Testis (tissue), 3 donors: Measurements from ENCODE around the gene CALML5. TPM values are rescaled to one million over a fixed set of nuclear protein-coding genes. Genes with fewer than 3 reads are reported as not detected.

Experiments used
- DNase-seq: peaks from one replicate; pipeline ENCODE4 v3.0.0-alpha.2; 2019
- H3K27ac ChIP-seq, 2 donors: fragments of 200-600 bp; sonication (generic); one replicate each; pipeline ENCODE4 v1.5.1; 2019
- H3K27me3 ChIP-seq: fragments of 200-600 bp; sonication (generic); one replicate; pipeline ENCODE4 v1.5.1; 2019
- H3K36me3 ChIP-seq: fragments of 200-600 bp; sonication (generic); one replicate; pipeline ENCODE4 v1.5.1; 2017; ENCODE audit warnings: low read depth; ENCODE audit errors: missing control alignments
- H3K4me1 ChIP-seq: fragments of 200-600 bp; sonication (generic); one replicate; pipeline ENCODE4 v1.5.1; 2019
- H3K4me3 ChIP-seq, 2 donors: fragments of 200-600 bp; sonication (generic); one replicate each; pipeline ENCODE4 v1.5.1; 2017 to 2019
- H3K9me3 ChIP-seq: fragments of 200-600 bp; sonication (generic); one replicate; pipeline ENCODE4 v1.5.1; 2017
- POLR2A ChIP-seq: fragments of 450-650 bp; IDR thresholded peaks from one replicate; pipeline ENCODE4 v1.6.1; 2017; ENCODE audit warnings: antibody characterized with exemption, mild to moderate bottlenecking, moderate library complexity
- WGBS, 2 donors: methylation state at CpG; one replicate each; pipeline ENCODE4 v1.1.5; 2018; 5-methylcytosine and 5-hydroxymethylcytosine counted together
- intact Hi-C: fragments of 100-400 bp; cut with DNase I; formaldehyde crosslinking; loops from one replicate; pipeline ENCODE4 v1.15.1; 2023; ENCODE audit warnings: low total_unique reads
- polyA plus RNA-seq: library from polyadenylated mRNA; stranded (reverse); fragments of 350-450 nt; fragmentation: Illumina TruSeq; extraction: RNeasy Lipid Tissue Mini Kit (QIAGEN cat#74804); gene quantifications from one replicate; pipeline ENCODE4 v1.2.3, GENCODE V29; 2014; ENCODE audit warnings: low read depth, low replicate concordance; ENCODE audit not compliant: insufficient read depth
- total RNA-seq, 2 donors: library from RNA; depleted of rRNA; stranded (reverse); fragments of >200 nt; gene quantifications; one replicate each; pipeline ENCODE4 v1.2.3, GENCODE V29; 2016
- TF ChIP-seq, protein P1 (sequence below), 3 experiments: fragments of 450-650 bp in 2 of 3; fragments of 200-600 bp in 1 of 3; sonication (generic) in 1 of 3; IDR thresholded peaks; one replicate each; pipeline ENCODE4 v1.5.1; 2016 to 2019; ENCODE audit warnings: antibody characterized with exemption in 3 of 3, mild to moderate bottlenecking in 2 of 3, moderate library complexity in 1 of 3

Gene CALML5
- total and polyA plus RNA-seq, 3 donors from 2014 or later: 0.50 TPM; not detected in 2

DNA sequence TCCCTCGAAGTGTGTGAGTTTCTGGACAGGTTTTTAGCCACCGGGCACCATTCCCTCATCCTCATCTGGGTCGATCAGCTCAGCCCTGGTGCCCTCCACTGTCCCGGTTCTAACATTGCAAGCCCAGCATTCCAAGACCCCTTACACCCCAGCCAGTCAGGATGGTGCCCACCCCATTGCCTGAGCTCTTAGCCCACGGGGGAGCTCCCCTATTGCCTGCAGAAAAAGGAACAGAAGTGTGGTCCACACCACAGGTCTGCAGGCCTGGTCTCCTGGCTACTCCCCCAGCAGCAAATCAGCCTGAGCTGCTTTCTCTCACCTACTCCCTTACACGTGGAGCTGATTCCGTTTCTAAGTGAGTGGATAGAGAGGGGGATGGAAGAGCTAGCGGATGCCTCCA, 4.8 kb downstream of the CALML5 start:
- no peak overlapping the region for H3K27ac ChIP-seq
- 90 to 91% methylated on average over 6 to 8 of the region's 8 CpGs for WGBS, 2 donors
- H3K4me1 ChIP-seq: no peaks in the 10 kb centered on the region
- no peak overlapping the region for H3K4me3 ChIP-seq
- H3K27me3 ChIP-seq: no peaks in the 10 kb centered on the region
- intact Hi-C loops: no loop called here
- TF ChIP-seq, protein P1, sequence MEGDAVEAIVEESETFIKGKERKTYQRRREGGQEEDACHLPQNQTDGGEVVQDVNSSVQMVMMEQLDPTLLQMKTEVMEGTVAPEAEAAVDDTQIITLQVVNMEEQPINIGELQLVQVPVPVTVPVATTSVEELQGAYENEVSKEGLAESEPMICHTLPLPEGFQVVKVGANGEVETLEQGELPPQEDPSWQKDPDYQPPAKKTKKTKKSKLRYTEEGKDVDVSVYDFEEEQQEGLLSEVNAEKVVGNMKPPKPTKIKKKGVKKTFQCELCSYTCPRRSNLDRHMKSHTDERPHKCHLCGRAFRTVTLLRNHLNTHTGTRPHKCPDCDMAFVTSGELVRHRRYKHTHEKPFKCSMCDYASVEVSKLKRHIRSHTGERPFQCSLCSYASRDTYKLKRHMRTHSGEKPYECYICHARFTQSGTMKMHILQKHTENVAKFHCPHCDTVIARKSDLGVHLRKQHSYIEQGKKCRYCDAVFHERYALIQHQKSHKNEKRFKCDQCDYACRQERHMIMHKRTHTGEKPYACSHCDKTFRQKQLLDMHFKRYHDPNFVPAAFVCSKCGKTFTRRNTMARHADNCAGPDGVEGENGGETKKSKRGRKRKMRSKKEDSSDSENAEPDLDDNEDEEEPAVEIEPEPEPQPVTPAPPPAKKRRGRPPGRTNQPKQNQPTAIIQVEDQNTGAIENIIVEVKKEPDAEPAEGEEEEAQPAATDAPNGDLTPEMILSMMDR (IDR thresholded peaks at IDR 0.05): no peak
- TF ChIP-seq POLR2A: no peak
- no peaks in the 10 kb centered on the region for H3K36me3 ChIP-seq
- DNase-seq: no peak
- H3K9me3 ChIP-seq: no peaks in the 10 kb centered on the region

DNA sequence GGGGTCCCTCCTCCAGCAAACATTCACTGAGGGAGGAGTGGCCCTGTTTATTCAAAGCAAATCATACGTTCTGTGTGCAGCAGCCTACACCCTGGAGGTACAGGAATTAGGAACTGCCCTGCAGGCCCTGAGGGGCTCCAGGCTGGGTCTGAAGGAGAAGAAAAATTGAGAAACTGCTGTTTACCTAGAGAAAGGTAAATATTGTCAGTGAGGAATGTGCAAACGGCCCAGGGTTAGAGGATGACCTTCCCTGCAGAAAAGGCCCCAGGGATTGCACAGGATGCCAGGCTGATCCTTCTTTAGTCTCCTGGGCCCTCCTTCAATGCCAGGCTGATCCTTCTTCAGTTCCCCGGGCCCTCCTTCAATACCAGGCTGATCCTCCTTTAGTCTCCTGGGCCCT, 5.7 kb downstream of the CALML5 start:
- H3K36me3 ChIP-seq: no peaks in the 10 kb centered on the region
- intact Hi-C loops: no loop called here
- no peaks in the 10 kb centered on the region for H3K4me1 ChIP-seq
- no peak overlapping the region for H3K4me3 ChIP-seq
- no peak for DNase-seq
- H3K9me3 ChIP-seq: no peaks in the 10 kb centered on the region
- H3K27me3 ChIP-seq: no peaks in the 10 kb centered on the region
- 82 to 83% methylated on average over 3 of the region's 3 CpGs for WGBS, 2 donors
- no peak overlapping the region for H3K27ac ChIP-seq
- TF ChIP-seq, protein P1 (IDR thresholded peaks at IDR 0.05): no peak
- no peak for TF ChIP-seq POLR2A

DNA sequence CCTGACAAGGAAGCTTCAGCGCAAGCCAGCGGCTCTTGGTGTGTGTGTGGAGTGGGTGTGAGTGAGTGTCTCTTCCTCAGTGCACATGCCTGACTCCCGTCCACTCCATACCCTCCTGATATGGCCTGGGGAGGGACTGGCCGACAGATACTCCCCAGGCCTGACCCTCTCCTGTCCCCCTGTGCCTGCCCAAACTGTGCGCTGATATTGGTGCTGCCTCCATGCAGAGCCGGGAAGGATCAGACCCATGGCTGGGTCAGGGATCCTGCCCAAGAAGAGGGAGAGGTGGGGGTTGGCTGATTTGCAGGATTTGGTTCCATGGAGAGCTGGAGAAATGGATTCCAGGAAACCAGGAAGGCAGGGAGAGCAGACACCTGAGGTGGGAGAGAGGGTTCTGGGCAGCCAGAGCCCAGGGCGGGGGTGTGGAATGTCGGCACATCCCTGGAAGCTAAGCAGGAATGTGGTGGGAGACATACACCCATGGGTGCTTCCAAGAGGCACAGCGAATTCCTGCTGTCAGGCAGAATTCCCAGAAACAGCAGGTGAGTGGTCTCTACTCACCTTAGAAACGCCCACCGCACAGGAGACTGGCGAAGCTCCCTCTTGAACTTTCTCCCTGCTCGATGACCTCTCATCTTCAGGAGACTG, 6.3 kb downstream of the CALML5 start:
- Histone ChIP-seq H3K27me3 (no peaks in the 10 kb centered on the region), H3K36me3 (no peaks in the 10 kb centered on the region), H3K27ac (no peak overlapping the region), H3K4me1 (no peaks in the 10 kb centered on the region), H3K9me3 (no peaks in the 10 kb centered on the region), H3K4me3 (no peak overlapping the region)
- intact Hi-C loops: no loop called here
- WGBS, 2 donors: 93 to 95% methylated on average over 8 to 13 of the region's 13 CpGs
- no peak for DNase-seq
- TF ChIP-seq, protein P1 (IDR thresholded peaks at IDR 0.05): no peak
- TF ChIP-seq POLR2A: no peak

DNA sequence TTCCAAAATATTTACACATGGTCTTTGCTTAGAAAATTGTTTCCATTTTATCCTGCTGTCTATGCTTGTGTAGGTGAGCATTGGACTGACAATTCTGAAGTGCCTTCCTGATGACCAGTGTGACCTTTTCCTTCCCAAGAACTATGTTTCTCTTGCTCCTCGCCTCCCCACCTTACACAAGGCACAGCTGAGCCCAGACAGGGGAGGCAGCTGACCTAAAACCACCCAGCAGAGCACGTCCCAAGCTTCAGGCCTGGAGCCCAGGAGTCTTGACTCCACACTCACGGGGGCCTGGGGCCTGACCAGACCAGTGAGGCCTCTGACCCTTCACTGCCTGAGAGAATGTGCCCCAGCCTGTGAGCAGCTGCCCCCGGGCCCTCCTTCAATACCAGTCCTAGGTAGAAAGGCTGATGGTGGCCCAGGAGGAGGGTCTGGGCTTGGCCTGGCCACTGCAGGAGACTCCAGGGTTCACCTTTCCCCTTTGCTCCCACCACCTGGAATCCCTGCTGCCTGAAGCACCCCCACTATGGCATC, 7.0 kb downstream of the CALML5 start:
- 93 to 95% methylated on average over 3 to 4 of the region's 4 CpGs for WGBS, 2 donors
- Histone ChIP-seq H3K36me3 (no peaks in the 10 kb centered on the region), H3K9me3 (no peaks in the 10 kb centered on the region), H3K4me1 (no peaks in the 10 kb centered on the region), H3K27me3 (no peaks in the 10 kb centered on the region), H3K4me3 (no peak overlapping the region), H3K27ac (no peak overlapping the region)
- intact Hi-C loops: no loop called here
- no peak for DNase-seq
- TF ChIP-seq, protein P1 (IDR thresholded peaks at IDR 0.05): no peak
- no peak for TF ChIP-seq POLR2A

DNA sequence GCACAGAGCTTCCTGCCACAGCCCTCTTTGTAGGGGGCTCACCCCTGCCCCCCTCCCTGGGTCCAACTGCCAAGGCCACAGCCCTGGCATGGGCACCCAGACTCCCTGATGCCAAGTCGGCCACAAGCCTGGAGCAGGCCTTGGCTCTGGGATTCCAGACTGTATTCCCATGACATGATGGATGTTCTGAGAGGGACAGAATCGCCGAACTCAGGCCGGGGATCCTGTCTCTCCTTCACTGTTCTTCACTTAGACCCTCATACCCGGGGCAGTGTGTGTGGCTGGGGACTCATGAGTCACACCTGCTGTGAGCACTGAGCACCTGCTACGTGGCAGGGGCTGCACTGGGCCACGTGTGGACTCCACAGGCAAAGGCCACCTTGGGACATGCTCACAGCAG, 7.9 kb downstream of the CALML5 start:
- DNase-seq: no peak
- WGBS, 2 donors: 95% methylated on average over 7 of the region's 7 CpGs; no CpG with 5 or more reads in 1 of the 2 donors
- Histone ChIP-seq H3K27me3 (no peaks in the 10 kb centered on the region), H3K27ac (no peak overlapping the region), H3K9me3 (no peaks in the 10 kb centered on the region), H3K4me3 (no peak overlapping the region), H3K36me3 (no peaks in the 10 kb centered on the region), H3K4me1 (no peaks in the 10 kb centered on the region)
- TF ChIP-seq, protein P1 (IDR thresholded peaks at IDR 0.05): no peak
- TF ChIP-seq POLR2A: no peak
- intact Hi-C loops: no loop called here
